KMS-11 (cell line): ENCODE results near the gene TMEFF2.

Experiments used
- H2AFZ ChIP-seq: fragments of 200-600 bp; sonication (generic); 2 replicates; pipeline ENCODE4 v1.6.1; 2016; ENCODE audit warnings: antibody characterized with exemption, mixed run types, low read depth
- H3K27ac ChIP-seq: fragments of 200-600 bp; sonication (generic); 2 replicates; pipeline ENCODE4 v1.6.1; 2016; ENCODE audit warnings: mild to moderate bottlenecking, mixed run types
- H3K27me3 ChIP-seq: fragments of 200-600 bp; sonication (generic); 2 replicates; pipeline ENCODE4 v1.6.1; 2017; ENCODE audit warnings: mild to moderate bottlenecking, low read depth, mixed run types, moderate library complexity; ENCODE audit not compliant: insufficient read depth
- H3K36me3 ChIP-seq: fragments of 200-600 bp; sonication (generic); 2 replicates; pipeline ENCODE4 v1.6.1; 2017; ENCODE audit warnings: mild to moderate bottlenecking, mixed run types; ENCODE audit not compliant: insufficient read depth
- H3K4me1 ChIP-seq: fragments of 200-600 bp; sonication (generic); 2 replicates; pipeline ENCODE4 v1.6.1; 2016; ENCODE audit warnings: mild to moderate bottlenecking, low read depth, mixed run types; ENCODE audit not compliant: poor library complexity, severe bottlenecking
- H3K4me2 ChIP-seq: fragments of 200-600 bp; sonication (generic); 2 replicates; pipeline ENCODE4 v1.7.0; 2016; ENCODE audit warnings: mild to moderate bottlenecking, mixed run types
- H3K4me3 ChIP-seq: fragments of 200-600 bp; sonication (generic); IDR thresholded peaks from 2 replicates; pipeline ENCODE4 v1.6.1; 2017; ENCODE audit warnings: low read depth, low read length, mixed read lengths; ENCODE audit not compliant: insufficient read depth
- H3K79me2 ChIP-seq: fragments of 200-600 bp; sonication (generic); 2 replicates; pipeline ENCODE4 v1.6.1; 2016; ENCODE audit warnings: low read depth, mixed run types; ENCODE audit not compliant: insufficient read depth
- H3K9ac ChIP-seq: fragments of 200-600 bp; sonication (generic); 2 replicates; pipeline ENCODE4 v1.6.1; 2016; ENCODE audit warnings: mild to moderate bottlenecking, mixed run types
- H4K20me1 ChIP-seq: fragments of 200-600 bp; sonication (generic); 2 replicates; pipeline ENCODE4 v1.6.1; 2016; ENCODE audit warnings: mild to moderate bottlenecking, mixed run types; ENCODE audit not compliant: insufficient read depth
- CTCF ChIP-seq: fragments of 200-600 bp; sonication (generic); conservative IDR thresholded peaks from 2 replicates; pipeline ENCODE4 v1.6.1; 2017; ENCODE audit warnings: low read depth, mild to moderate bottlenecking, antibody characterized with exemption, low read length, moderate library complexity, mixed read lengths

Gene TMEFF2

GRCh38 chr2:192194866-192195547, at the start of gene TMEFF2:
Gene TMEFF2, minus strand, starts transcription at chr2:192194933. Its CDS starts 409 bp downstream, at chr2:192194524.
- no peaks in the 10 kb centered on the region; the same call in 1 of the 2 replicates for H3K27me3 ChIP-seq
- no peak within 1 kb of the TSS for H3K9ac ChIP-seq
- no peaks in the 10 kb centered on the region for H4K20me1 ChIP-seq
- H3K36me3 ChIP-seq = no peaks in the 10 kb centered on the region
- peak; percentile 42; the same call in 1 of the 2 replicates for TF ChIP-seq CTCF
- peak within 1 kb of the TSS; percentile 98 for H2AFZ ChIP-seq
- H3K79me2 ChIP-seq = no peaks in the 10 kb centered on the region
- H3K27ac ChIP-seq = no peak within 1 kb of the TSS
- peak within 1 kb of the TSS; percentile 99 for H3K4me2 ChIP-seq
- peak within 1 kb of the TSS; percentile 86 for H3K4me3 ChIP-seq
- H3K4me1 ChIP-seq = no peaks in the 10 kb centered on the region

DNA sequence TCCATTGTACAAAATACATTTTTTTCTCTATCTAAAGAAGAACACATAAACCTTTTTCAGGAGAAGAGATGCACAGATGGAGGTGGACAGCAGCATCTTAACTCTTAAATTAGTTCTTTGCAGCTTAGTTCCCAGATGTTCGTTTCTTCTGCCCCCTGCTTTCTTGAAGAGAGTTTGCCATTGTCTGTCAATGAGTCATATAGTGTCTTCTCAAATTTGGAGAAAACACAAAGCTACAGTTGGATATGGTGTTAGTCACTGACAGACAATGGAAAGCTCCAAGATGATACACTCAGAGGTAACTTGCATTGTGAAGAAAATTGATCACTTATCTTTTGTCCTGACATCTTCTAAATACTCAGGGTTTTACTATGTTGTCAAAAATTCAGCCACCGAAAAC, 48.8 kb upstream of the TMEFF2 start:
- Histone ChIP-seq H3K27me3 (no peaks in the 10 kb centered on the region), H3K4me3 (no peak overlapping the region), H3K4me1 (no peaks in the 10 kb centered on the region), H3K9ac (no peak overlapping the region), H3K4me2 (no peak overlapping the region), H3K27ac (no peak overlapping the region), H3K36me3 (no peaks in the 10 kb centered on the region), H2AFZ (no peak overlapping the region), H3K79me2 (no peaks in the 10 kb centered on the region), H4K20me1 (no peaks in the 10 kb centered on the region)
- no peak for TF ChIP-seq CTCF

GRCh38 chr2:192236136-192236535, 41.4 kb upstream of the TMEFF2 start:
- Histone ChIP-seq H3K4me2 (no peak overlapping the region), H3K4me1 (no peaks in the 10 kb centered on the region), H3K9ac (no peak overlapping the region), H3K27ac (no peak overlapping the region), H3K27me3 (no peaks in the 10 kb centered on the region), H3K4me3 (no peak overlapping the region), H4K20me1 (no peaks in the 10 kb centered on the region), H3K79me2 (no peaks in the 10 kb centered on the region), H2AFZ (no peak overlapping the region), H3K36me3 (no peaks in the 10 kb centered on the region)
- TF ChIP-seq CTCF = no peak

DNA sequence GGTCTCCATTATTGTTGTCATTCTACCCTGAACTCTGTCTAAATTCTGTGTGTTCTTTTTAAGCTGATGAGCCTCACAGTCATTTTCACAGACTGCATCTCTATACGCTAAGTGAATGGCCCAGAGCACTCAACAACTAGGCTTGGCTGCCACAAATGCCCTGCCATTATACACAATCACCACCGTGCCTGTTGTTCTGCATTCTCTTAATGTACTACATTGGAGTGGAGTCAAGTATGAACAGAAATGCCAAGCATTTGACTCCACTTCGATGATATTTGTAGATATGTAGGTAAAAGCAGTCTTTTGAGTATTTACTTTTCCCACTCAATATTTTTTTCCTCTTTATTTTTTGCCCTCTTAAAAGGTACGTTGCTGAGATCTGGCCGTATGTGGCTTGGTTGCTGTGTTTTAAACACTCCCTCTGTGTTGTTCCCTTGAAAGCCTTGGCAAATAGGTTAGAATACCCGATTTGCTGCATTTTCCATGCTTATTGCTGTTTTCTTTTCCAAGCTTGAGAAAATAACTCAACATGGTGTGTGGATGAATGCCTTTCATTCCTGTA, 36.2 kb upstream of the TMEFF2 start:
- H3K27me3 ChIP-seq = no peaks in the 10 kb centered on the region
- no peaks in the 10 kb centered on the region for H4K20me1 ChIP-seq
- H3K27ac ChIP-seq = no peak overlapping the region
- no peak overlapping the region for H2AFZ ChIP-seq
- TF ChIP-seq CTCF = no peak
- no peak overlapping the region for H3K4me3 ChIP-seq
- H3K36me3 ChIP-seq = no peaks in the 10 kb centered on the region
- no peaks in the 10 kb centered on the region for H3K4me1 ChIP-seq
- H3K79me2 ChIP-seq = no peaks in the 10 kb centered on the region
- no peak overlapping the region for H3K4me2 ChIP-seq
- no peak overlapping the region for H3K9ac ChIP-seq
